SU-DHL-6 (cell line): Measurements from ENCODE around the gene SAG.

Experiments used
- CTCF ChIP-seq: fragments of 200-600 bp; sonication (generic); IDR thresholded peaks from one replicate; pipeline ENCODE4 v1.5.1; 2017; ENCODE audit warnings: antibody characterized with exemption, mild to moderate bottlenecking, low read length, moderate library complexity; ENCODE audit not compliant: insufficient read depth, poor library complexity, severe bottlenecking
- EZH2phosphoT487 ChIP-seq: fragments of 200-600 bp; sonication (generic), shearing (Covaris generic); conservative IDR thresholded peaks from 2 replicates; pipeline ENCODE4 v1.6.1; 2018; ENCODE audit warnings: mild to moderate bottlenecking, antibody characterized with exemption, low read length, moderate library complexity, mixed read lengths

GRCh38 chr2:233379441-233379840 is 71.8 kb downstream of the SAG start:
- TF ChIP-seq CTCF (no peak), EZH2phosphoT487 (no peak)
